ENCODE results near the gene NT5M.
A peak's percentile ranks its signal among the peaks of the same experiment; 100 is the strongest.

Gene NT5M

GRCh38 chr17:17343896-17344506 is 40.8 kb downstream of the NT5M start:
- no peak for DNase-seq (ENCODE audit: low read depth)

- no peak for DNase-seq (ENCODE audit: low read depth)
Measured at GRCh38 chr17:17344507-17345293, 41.5 kb downstream of the NT5M start.

- no peak for DNase-seq (ENCODE audit: low read depth)
Measured at GRCh38 chr17:17345294-17345597, 42.1 kb downstream of the NT5M start.

GRCh38 chr17:17345686-17346427 is 42.7 kb downstream of the NT5M start:
- no peak for DNase-seq (ENCODE audit: low read depth)

GRCh38 chr17:17346428-17347233 is 43.5 kb downstream of the NT5M start:
- DNase-seq (ENCODE audit: low read depth), result no peak

GRCh38 chr17:17347234-17347955 is 44.2 kb downstream of the NT5M start:
- DNase-seq (ENCODE audit: low read depth), result no peak

GRCh38 chr17:17347956-17348871 is 45.0 kb downstream of the NT5M start:
- no peak for DNase-seq (ENCODE audit: low read depth)

- no peak for DNase-seq (ENCODE audit: low read depth)
Measured at GRCh38 chr17:17348872-17349723, 45.9 kb downstream of the NT5M start.

GRCh38 chr17:17349724-17350106 is 46.5 kb downstream of the NT5M start:
- DNase-seq (ENCODE audit: low read depth), result no peak

GRCh38 chr17:17350491-17351355 is 47.5 kb downstream of the NT5M start:
- DNase-seq (ENCODE audit: low read depth), result no peak

- DNase-seq (ENCODE audit: low read depth), result no peak
Measured at GRCh38 chr17:17351356-17351891, 48.3 kb downstream of the NT5M start.

- DNase-seq (ENCODE audit: low read depth), result no peak
Measured at GRCh38 chr17:17351901-17352781, 49.0 kb downstream of the NT5M start.

GRCh38 chr17:17352836-17353624 is 49.9 kb downstream of the NT5M start:
- DNase-seq (ENCODE audit: low read depth), result no peak

GRCh38 chr17:17353625-17354484 is 50.7 kb downstream of the NT5M start:
- no peak for DNase-seq (ENCODE audit: low read depth)

GRCh38 chr17:17354560-17355349 is 51.6 kb downstream of the NT5M start:
- DNase-seq (ENCODE audit: low read depth), result peak; percentile 43

All from stimulated activated CD8-positive, alpha-beta memory T cell treated with anti-CD3 and anti-CD28 coated beads, Interleukin-12 subunit alpha, Interleukin-12 subunit beta, amount 100 ng/mL, for 4 hours (primary cell).